ENCODE measurements around the gene LHFPL6. TPM values are rescaled to one million over a fixed set of nuclear protein-coding genes. Genes with fewer than 3 reads are reported as not detected.

Gene LHFPL6
- total and polyA plus RNA-seq, 9 donors = 45.0 to 76.3 (median 59.2) TPM

DNA sequence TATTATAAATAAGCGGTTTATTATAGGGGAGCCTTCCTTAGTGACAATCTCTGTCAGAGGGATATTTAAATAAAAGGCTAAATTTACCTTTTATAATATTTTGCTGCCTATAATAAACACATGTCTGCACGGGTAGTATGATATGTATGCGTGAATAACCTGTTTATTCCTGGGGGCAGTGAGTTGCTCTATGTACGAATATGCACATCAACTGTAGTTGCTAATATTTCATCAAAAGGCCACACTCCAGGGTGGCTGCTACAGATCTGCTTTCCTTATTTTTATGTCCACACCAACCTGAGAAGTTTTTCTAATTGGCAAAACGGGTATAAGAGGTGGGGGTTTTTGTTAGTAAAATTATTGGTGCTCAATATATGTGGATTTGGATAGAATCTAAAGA is 192.0 kb downstream of the LHFPL6 start:
- Histone ChIP-seq H3K9me3 (replicated peaks; ENCODE audit: control insufficient read depth, low read depth, low read length) (no peaks in the 10 kb centered on the region), H3K4me3 (ENCODE audit: low read length) (no peak overlapping the region), H3K4me1 (ENCODE audit: control insufficient read depth, insufficient read depth, low read length) (peaks cover 9% of the 10 kb centered on the region), H3K27ac (ENCODE audit: low read length) (no peak overlapping the region), H3K27me3 (ENCODE audit: control insufficient read depth, insufficient read depth, low read length) (no peaks in the 10 kb centered on the region), H3K36me3 (ENCODE audit: control insufficient read depth, insufficient read depth, low read length) (no peaks in the 10 kb centered on the region)
- no peak for DNase-seq
- WGBS (ENCODE audit: insufficient coverage) = no CpG with 5 or more reads among the region's 5 CpGs

DNA sequence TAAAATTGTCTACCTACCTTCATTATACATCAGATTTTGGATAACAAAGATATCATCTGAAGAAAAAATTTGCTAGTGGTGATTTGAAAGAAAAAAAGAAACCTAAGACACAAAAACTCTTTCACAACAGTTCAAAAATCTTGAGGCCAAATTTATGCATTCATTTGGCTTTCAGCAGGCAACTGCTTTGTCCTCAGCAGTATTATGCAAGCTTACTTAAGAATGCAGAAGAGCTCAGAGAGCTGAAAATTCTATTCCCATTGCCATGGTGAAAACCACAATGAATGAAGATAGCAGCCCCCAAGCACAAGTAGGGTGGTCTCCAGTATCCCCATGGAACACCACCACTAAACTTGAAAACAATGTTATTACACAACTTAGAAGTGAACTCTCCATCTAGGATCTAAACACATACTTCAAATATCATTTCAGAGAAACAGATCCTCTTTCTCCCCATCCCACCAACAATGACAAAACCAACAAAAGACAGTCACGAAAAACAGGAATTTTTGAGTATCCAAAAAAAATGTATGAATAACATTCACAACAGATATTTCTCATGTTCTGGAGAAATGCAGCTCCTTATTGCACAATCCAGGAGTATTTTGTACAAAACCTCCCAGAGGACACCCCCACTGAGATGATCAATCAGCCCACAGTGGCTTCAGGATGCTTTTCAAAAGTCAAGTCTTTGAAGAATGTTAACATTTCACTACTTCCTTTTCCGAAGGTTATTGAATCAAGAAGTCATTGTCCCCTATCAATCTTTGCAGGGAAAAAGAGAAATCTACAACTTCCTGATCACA is 192.7 kb downstream of the LHFPL6 start:
- H3K4me1 ChIP-seq (ENCODE audit: control insufficient read depth, insufficient read depth, low read length) = peaks cover 6% of the 10 kb centered on the region
- H3K9me3 ChIP-seq (replicated peaks; ENCODE audit: control insufficient read depth, low read depth, low read length) = no peaks in the 10 kb centered on the region
- H3K27ac ChIP-seq (ENCODE audit: low read length) = no peak overlapping the region
- H3K4me3 ChIP-seq (ENCODE audit: low read length) = no peak overlapping the region
- no peaks in the 10 kb centered on the region for H3K36me3 ChIP-seq (ENCODE audit: control insufficient read depth, insufficient read depth, low read length)
- no CpG with 5 or more reads among the region's 2 CpGs for WGBS (ENCODE audit: insufficient coverage)
- peak; percentile 83 for DNase-seq
- H3K27me3 ChIP-seq (ENCODE audit: control insufficient read depth, insufficient read depth, low read length) = no peaks in the 10 kb centered on the region

DNA sequence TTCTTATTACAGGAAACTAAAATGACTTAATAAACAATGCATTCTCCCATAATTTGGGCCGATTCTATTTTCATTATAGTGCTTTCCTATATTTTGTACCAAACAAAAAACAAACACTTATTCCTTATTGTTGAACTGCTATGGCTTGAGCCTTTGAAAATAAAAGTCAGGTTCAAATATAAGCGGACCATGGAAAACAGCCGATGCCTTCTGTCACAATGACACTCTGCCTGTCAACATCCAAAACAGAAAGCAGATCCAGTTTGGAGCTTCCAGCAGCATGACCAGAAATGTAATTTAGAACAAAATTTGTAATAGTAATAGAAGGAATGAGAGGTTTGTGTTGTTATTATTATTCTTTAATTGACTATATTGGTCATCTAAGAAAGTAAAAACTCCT is 194.5 kb downstream of the LHFPL6 start:
- H3K9me3 ChIP-seq (replicated peaks; ENCODE audit: control insufficient read depth, low read depth, low read length) = no peaks in the 10 kb centered on the region
- no peaks in the 10 kb centered on the region for H3K36me3 ChIP-seq (ENCODE audit: control insufficient read depth, insufficient read depth, low read length)
- no peaks in the 10 kb centered on the region for H3K27me3 ChIP-seq (ENCODE audit: control insufficient read depth, insufficient read depth, low read length)
- no peak overlapping the region for H3K27ac ChIP-seq (ENCODE audit: low read length)
- DNase-seq = no peak
- H3K4me3 ChIP-seq (ENCODE audit: low read length) = no peak overlapping the region
- no CpG with 5 or more reads among the region's 3 CpGs for WGBS (ENCODE audit: insufficient coverage)
- no peaks in the 10 kb centered on the region for H3K4me1 ChIP-seq (ENCODE audit: control insufficient read depth, insufficient read depth, low read length)

DNA sequence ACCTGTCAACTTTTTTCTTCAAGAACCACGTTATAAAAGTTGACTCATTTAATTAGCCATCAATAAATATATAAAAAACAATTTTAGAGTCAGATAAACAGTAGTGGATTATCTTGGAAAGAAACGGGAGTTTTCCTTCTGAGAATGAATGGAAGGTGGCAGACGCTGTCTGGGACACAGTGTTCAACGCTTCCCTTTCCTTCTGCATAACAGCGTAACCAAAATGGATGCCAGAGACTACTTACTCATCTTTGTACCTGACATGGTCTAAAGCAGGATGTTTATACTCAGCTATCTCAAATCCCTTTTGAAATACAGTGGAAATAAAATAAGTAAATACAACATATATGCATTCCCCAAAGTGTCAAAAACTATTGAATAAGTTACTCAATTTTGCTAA is 195.2 kb downstream of the LHFPL6 start:
- WGBS (ENCODE audit: insufficient coverage) = no CpG with 5 or more reads among the region's 5 CpGs
- no peaks in the 10 kb centered on the region for H3K36me3 ChIP-seq (ENCODE audit: control insufficient read depth, insufficient read depth, low read length)
- H3K9me3 ChIP-seq (replicated peaks; ENCODE audit: control insufficient read depth, low read depth, low read length) = no peaks in the 10 kb centered on the region
- no peak for DNase-seq
- no peak overlapping the region for H3K4me3 ChIP-seq (ENCODE audit: low read length)
- H3K27me3 ChIP-seq (ENCODE audit: control insufficient read depth, insufficient read depth, low read length) = no peaks in the 10 kb centered on the region
- H3K27ac ChIP-seq (ENCODE audit: low read length) = no peak overlapping the region
- H3K4me1 ChIP-seq (ENCODE audit: control insufficient read depth, insufficient read depth, low read length) = peaks cover under 1% of the 10 kb centered on the region

DNA sequence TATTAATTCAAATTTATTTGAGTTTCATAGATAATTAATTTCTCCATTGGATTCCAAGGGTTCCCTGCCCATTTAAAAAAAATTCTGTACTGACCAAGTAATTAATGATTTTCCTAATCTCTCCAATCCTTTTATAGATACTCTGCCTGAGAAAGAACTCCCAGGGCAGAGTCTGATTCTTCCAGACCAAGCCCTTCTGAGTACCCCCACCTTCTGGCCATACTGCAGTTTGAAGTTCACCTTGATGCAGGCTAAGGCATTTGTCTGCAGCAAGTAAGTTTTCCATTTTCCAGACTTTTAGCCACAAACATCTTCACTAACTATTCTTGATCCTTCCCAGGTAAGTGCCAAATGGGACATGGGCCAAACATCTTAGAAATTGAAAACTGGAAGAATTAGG is 195.9 kb downstream of the LHFPL6 start:
- peak; percentile 53 for DNase-seq
- Histone ChIP-seq H3K27ac (ENCODE audit: low read length) (no peak overlapping the region), H3K4me3 (ENCODE audit: low read length) (no peak overlapping the region), H3K36me3 (ENCODE audit: control insufficient read depth, insufficient read depth, low read length) (no peaks in the 10 kb centered on the region), H3K9me3 (replicated peaks; ENCODE audit: control insufficient read depth, low read depth, low read length) (no peaks in the 10 kb centered on the region), H3K4me1 (ENCODE audit: control insufficient read depth, insufficient read depth, low read length) (peaks cover 2% of the 10 kb centered on the region), H3K27me3 (ENCODE audit: control insufficient read depth, insufficient read depth, low read length) (no peaks in the 10 kb centered on the region)

DNA sequence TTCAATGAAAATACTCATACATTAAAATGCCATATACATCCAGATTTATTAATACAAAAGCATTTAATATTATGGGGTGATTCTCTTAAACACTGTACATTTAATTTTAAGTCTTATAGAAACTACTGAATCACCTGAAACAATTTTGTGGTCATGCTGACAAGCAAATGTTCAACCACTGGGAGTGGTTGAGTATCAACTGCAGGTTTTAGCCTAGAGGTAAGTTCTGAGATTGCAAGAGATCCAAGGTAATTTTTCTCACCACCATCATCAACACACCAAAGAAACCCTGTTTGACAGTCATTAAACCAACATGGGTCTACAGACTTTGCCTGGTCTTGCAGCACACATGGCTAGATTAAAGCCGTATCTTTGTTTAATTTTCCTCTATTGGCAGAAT is 196.3 kb downstream of the LHFPL6 start:
- WGBS (ENCODE audit: insufficient coverage) = no CpG with 5 or more reads among the region's 1 CpG
- H3K27ac ChIP-seq (ENCODE audit: low read length) = no peak overlapping the region
- H3K4me1 ChIP-seq (ENCODE audit: control insufficient read depth, insufficient read depth, low read length) = peaks cover 2% of the 10 kb centered on the region
- H3K4me3 ChIP-seq (ENCODE audit: low read length) = no peak overlapping the region
- no peaks in the 10 kb centered on the region for H3K36me3 ChIP-seq (ENCODE audit: control insufficient read depth, insufficient read depth, low read length)
- H3K27me3 ChIP-seq (ENCODE audit: control insufficient read depth, insufficient read depth, low read length) = no peaks in the 10 kb centered on the region
- H3K9me3 ChIP-seq (replicated peaks; ENCODE audit: control insufficient read depth, low read depth, low read length) = no peaks in the 10 kb centered on the region
- DNase-seq = no peak

DNA sequence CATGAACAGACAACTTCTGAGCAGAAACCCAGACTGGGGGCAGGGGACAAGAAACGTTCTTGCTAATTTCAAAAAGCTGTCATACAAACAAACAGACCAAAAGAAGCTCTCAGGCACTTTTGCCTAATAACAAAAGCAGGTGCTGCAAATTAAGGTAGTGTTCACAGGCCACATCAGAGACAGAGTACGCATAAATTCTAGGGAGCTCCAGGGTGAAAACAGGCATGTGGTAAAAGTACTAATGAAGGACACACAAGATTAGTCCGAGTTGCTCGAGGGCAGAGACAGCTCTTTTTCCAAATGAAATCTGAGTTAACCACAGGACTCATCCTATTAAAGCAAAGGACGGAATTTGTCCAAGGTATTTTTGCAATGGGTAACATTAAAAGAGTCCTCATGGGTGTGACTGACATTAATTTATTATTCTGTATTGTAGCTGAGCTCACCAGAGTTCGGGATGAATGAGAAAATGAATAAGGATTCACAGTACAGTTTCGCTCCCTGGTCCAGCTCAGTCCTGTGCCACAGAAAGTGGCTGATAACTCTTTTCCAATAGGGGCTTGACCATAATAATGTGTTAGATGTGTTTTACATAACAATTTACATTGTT is 197.3 kb downstream of the LHFPL6 start:
- 60% methylated on average over 1 of the region's 7 CpGs for WGBS (ENCODE audit: insufficient coverage)
- DNase-seq = no peak
- Histone ChIP-seq H3K9me3 (replicated peaks; ENCODE audit: control insufficient read depth, low read depth, low read length) (no peaks in the 10 kb centered on the region), H3K4me3 (ENCODE audit: low read length) (no peak overlapping the region), H3K36me3 (ENCODE audit: control insufficient read depth, insufficient read depth, low read length) (no peaks in the 10 kb centered on the region), H3K27ac (ENCODE audit: low read length) (no peak overlapping the region), H3K4me1 (ENCODE audit: control insufficient read depth, insufficient read depth, low read length) (peaks cover 2% of the 10 kb centered on the region), H3K27me3 (ENCODE audit: control insufficient read depth, insufficient read depth, low read length) (no peaks in the 10 kb centered on the region)

DNA sequence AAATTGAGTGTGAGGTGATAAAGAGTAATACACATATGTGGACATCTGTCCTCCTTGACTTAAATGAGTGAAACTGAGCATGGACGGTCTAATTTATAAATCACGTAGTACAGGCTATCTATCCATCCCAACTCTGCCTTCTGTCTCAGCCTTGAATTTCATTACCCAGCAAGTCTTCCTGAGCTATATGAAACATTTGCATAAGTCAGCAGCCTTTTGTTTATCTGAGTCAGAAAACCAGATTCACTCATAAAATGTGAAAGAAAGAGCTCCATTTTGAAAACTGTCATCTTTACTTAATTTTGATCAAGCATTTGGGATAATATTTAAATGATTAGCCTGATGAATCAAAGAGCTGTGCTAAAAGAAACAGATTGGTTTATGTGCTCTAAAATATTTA is 197.9 kb downstream of the LHFPL6 start:
- Histone ChIP-seq H3K27me3 (ENCODE audit: control insufficient read depth, insufficient read depth, low read length) (no peaks in the 10 kb centered on the region), H3K27ac (ENCODE audit: low read length) (no peak overlapping the region), H3K9me3 (replicated peaks; ENCODE audit: control insufficient read depth, low read depth, low read length) (no peaks in the 10 kb centered on the region), H3K36me3 (ENCODE audit: control insufficient read depth, insufficient read depth, low read length) (no peaks in the 10 kb centered on the region), H3K4me1 (ENCODE audit: control insufficient read depth, insufficient read depth, low read length) (peaks cover 2% of the 10 kb centered on the region), H3K4me3 (ENCODE audit: low read length) (no peak overlapping the region)
- DNase-seq = no peak
- no CpG with 5 or more reads among the region's 2 CpGs for WGBS (ENCODE audit: insufficient coverage)

DNA sequence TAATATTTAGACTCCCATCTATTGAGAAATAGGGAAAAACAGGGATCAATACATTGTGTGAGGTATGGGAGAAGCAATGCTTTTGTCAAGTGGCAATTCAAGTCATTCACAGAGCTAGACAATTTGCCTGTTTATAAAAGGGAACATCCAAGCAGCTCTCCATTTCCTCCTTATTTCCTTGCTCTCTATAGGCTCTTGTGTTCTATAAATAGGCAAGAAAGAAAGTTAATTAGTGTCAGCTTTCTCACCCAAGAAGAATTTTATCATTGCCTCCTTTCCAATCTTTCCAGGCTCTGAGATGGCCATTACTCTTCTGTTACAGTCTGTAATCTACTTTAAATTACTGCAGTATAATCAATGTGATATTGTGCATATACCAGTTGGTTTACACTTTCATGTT is 199.9 kb downstream of the LHFPL6 start:
- Histone ChIP-seq H3K9me3 (replicated peaks; ENCODE audit: control insufficient read depth, low read depth, low read length) (no peaks in the 10 kb centered on the region), H3K27ac (ENCODE audit: low read length) (no peak overlapping the region), H3K27me3 (ENCODE audit: control insufficient read depth, insufficient read depth, low read length) (no peaks in the 10 kb centered on the region), H3K4me3 (ENCODE audit: low read length) (no peak overlapping the region), H3K4me1 (ENCODE audit: control insufficient read depth, insufficient read depth, low read length) (peaks cover 2% of the 10 kb centered on the region), H3K36me3 (ENCODE audit: control insufficient read depth, insufficient read depth, low read length) (no peaks in the 10 kb centered on the region)
- DNase-seq = no peak

DNA sequence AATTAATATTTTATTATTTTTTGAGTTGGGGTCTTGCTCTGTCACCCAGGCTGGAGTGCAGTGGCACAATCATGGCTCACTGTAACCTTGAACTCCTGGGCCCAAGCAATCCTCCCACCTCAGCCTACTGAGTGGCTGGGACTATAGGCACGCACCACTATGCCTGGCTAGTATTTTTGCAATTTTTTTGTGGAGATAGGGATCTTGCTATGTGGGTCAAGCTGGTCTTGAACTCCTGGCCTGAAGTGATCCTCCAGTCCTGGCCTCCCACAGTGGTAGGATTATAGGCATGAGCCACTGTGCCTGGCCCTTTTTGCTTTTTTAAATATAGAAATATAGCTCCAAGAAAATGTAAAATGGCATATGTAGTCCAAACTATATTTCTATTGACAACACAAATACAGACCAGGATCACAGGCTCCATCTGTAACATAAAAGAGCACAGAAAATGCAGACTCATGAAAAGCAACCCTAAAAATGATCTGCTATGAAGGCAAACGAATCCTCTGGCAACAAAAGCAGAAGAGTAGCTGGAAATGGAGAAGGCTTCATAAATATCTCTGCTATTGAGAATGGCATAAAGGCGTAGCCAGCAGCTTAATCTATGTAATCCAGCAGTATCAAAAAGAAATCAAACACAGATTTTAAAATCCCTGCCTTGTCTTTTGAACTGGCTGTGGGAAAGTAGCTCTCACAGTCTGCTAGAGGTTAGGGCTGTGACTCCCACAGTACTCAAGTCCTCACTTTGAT is 200.6 kb downstream of the LHFPL6 start:
- no peaks in the 10 kb centered on the region for H3K27me3 ChIP-seq (ENCODE audit: control insufficient read depth, insufficient read depth, low read length)
- no peak overlapping the region for H3K27ac ChIP-seq (ENCODE audit: low read length)
- H3K9me3 ChIP-seq (replicated peaks; ENCODE audit: control insufficient read depth, low read depth, low read length) = no peaks in the 10 kb centered on the region
- no peak overlapping the region for H3K4me3 ChIP-seq (ENCODE audit: low read length)
- no peaks in the 10 kb centered on the region for H3K36me3 ChIP-seq (ENCODE audit: control insufficient read depth, insufficient read depth, low read length)
- peaks cover 2% of the 10 kb centered on the region for H3K4me1 ChIP-seq (ENCODE audit: control insufficient read depth, insufficient read depth, low read length)
- no peak for DNase-seq
- no CpG with 5 or more reads among the region's 3 CpGs for WGBS (ENCODE audit: insufficient coverage)
